Liver (tissue), 3 donors: ENCODE measurements around the gene PRR5L.

Experiments
- ATF3 ChIP-seq: IDR thresholded peaks from 2 replicates; pipeline ENCODE4 v1.6.1; 2016; ENCODE audit warnings: antibody characterized with exemption
- CTCF ChIP-seq: fragments of 150-350 bp; IDR thresholded peaks from 2 replicates; pipeline ENCODE4 v1.5.1; 2017; ENCODE audit warnings: improper control_type of control experiment, low read depth, low read length; ENCODE audit not compliant: missing input control
- REST ChIP-seq: IDR thresholded peaks from 2 replicates; pipeline ENCODE4 v1.6.1; 2016; ENCODE audit warnings: antibody characterized with exemption, mild to moderate bottlenecking
- donor health status: healthy.
- donor health status: healthy.

- TF ChIP-seq REST = no peak
- no peak for TF ChIP-seq CTCF
- TF ChIP-seq ATF3 = no peak
Measured at GRCh38 chr11:36441610-36442208, 145.6 kb downstream of the PRR5L start.
